Measurements from ENCODE around the gene B4GALNT1. TPM values are rescaled to one million over a fixed set of nuclear protein-coding genes. Genes with fewer than 3 reads are reported as not detected.

Gene B4GALNT1
- total and polyA plus RNA-seq, 9 of the 15 experiments (the other 6 are each of a cell fraction or from before 2014, with no cell fraction given) = 1.0 to 32.2 (median 9.8) TPM

- TF ChIP-seq MXI1 (IDR thresholded peaks at IDR 0.05; ENCODE audit: low read depth, low read length) = peak; percentile 17; the same call in 1 of the 2 replicates
- TF ChIP-seq, protein P1, sequence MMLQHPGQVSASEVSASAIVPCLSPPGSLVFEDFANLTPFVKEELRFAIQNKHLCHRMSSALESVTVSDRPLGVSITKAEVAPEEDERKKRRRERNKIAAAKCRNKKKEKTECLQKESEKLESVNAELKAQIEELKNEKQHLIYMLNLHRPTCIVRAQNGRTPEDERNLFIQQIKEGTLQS (IDR thresholded peaks at IDR 0.05) = 0 out of 2 replicates have a peak, but pooled peaks have one; percentile 11
- TF ChIP-seq, protein P1 (CRISPR knock-in tag; conservative IDR thresholded peaks at IDR 0.05) = no peak
- TF ChIP-seq ETV5 (CRISPR knock-in tag; IDR thresholded peaks at IDR 0.05; ENCODE audit: low read depth) = peak; percentile 84; the same call in 1 of the 2 replicates
- TF ChIP-seq ZNF780A (CRISPR knock-in tag; IDR thresholded peaks at IDR 0.05) = no peak
- TF ChIP-seq ZNF583 (CRISPR knock-in tag; IDR thresholded peaks at IDR 0.05) = peak; percentile 66; the same call in 1 of the 2 replicates
- TF ChIP-seq ZKSCAN8 (CRISPR knock-in tag; IDR thresholded peaks at IDR 0.05) = no peak
- TF ChIP-seq HDAC6 (IDR thresholded peaks at IDR 0.05; ENCODE audit: low read depth, low read length) = no peak
- TF ChIP-seq, protein P2, sequence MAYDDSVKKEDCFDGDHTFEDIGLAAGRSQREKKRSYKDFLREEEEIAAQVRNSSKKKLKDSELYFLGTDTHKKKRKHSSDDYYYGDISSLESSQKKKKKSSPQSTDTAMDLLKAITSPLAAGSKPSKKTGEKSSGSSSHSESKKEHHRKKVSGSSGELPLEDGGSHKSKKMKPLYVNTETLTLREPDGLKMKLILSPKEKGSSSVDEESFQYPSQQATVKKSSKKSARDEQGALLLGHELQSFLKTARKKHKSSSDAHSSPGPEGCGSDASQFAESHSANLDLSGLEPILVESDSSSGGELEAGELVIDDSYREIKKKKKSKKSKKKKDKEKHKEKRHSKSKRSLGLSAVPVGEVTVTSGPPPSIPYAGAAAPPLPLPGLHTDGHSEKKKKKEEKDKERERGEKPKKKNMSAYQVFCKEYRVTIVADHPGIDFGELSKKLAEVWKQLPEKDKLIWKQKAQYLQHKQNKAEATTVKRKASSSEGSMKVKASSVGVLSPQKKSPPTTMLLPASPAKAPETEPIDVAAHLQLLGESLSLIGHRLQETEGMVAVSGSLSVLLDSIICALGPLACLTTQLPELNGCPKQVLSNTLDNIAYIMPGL (CRISPR knock-in tag; IDR thresholded peaks at IDR 0.05) = no peak
- TF ChIP-seq ZNF12 (CRISPR knock-in tag; IDR thresholded peaks at IDR 0.05) = 0 out of 2 replicates have a peak, but pooled peaks have one; percentile 54
- TF ChIP-seq, protein P3, sequence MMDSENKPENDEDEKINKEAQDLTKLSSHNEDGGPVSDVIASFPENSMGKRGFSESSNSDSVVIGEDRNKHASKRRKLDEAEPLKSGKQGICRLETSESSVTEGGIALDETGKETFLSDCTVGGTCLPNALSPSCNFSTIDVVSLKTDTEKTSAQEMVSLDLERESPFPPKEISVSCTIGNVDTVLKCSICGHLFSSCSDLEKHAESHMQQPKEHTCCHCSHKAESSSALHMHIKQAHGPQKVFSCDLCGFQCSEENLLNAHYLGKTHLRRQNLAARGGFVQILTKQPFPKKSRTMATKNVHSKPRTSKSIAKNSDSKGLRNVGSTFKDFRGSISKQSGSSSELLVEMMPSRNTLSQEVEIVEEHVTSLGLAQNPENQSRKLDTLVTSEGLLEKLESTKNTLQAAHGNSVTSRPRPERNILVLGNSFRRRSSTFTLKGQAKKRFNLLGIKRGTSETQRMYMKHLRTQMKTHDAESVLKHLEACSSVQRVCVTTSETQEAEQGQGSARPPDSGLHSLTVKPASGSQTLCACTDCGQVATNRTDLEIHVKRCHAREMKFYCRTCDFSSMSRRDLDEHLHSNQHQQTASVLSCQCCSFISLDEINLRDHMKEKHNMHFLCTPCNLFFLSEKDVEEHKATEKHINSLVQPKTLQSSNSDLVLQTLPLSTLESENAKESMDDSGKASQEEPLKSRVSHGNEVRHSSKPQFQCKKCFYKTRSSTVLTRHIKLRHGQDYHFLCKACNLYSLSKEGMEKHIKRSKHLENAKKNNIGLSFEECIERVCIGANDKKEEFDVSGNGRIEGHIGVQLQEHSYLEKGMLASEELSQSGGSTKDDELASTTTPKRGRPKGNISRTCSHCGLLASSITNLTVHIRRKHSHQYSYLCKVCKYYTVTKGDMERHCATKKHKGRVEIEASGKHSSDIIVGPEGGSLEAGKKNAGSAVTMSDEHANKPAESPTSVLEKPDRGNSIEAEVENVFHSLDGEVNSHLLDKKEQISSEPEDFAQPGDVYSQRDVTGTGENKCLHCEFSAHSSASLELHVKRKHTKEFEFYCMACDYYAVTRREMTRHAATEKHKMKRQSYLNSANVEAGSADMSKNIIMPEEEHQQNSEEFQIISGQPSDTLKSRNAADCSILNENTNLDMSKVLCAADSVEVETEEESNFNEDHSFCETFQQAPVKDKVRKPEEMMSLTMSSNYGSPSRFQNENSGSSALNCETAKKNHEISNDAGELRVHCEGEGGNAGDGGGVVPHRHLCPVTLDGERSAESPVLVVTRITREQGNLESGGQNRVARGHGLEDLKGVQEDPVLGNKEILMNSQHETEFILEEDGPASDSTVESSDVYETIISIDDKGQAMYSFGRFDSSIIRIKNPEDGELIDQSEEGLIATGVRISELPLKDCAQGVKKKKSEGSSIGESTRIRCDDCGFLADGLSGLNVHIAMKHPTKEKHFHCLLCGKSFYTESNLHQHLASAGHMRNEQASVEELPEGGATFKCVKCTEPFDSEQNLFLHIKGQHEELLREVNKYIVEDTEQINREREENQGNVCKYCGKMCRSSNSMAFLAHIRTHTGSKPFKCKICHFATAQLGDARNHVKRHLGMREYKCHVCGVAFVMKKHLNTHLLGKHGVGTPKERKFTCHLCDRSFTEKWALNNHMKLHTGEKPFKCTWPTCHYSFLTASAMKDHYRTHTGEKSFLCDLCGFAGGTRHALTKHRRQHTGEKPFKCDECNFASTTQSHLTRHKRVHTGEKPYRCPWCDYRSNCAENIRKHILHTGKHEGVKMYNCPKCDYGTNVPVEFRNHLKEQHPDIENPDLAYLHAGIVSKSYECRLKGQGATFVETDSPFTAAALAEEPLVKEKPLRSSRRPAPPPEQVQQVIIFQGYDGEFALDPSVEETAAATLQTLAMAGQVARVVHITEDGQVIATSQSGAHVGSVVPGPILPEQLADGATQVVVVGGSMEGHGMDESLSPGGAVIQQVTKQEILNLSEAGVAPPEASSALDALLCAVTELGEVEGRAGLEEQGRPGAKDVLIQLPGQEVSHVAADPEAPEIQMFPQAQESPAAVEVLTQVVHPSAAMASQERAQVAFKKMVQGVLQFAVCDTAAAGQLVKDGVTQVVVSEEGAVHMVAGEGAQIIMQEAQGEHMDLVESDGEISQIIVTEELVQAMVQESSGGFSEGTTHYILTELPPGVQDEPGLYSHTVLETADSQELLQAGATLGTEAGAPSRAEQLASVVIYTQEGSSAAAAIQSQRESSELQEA (IDR thresholded peaks at IDR 0.05; ENCODE audit: low read depth) = no peak
- peak; percentile 50; the same call in 1 of the 2 replicates for TF ChIP-seq MTA3 (IDR thresholded peaks at IDR 0.05; ENCODE audit: borderline replicate concordance)
- 0 out of 2 replicates have a peak, but pooled peaks have one; percentile 24 for TF ChIP-seq ZNF282 (CRISPR knock-in tag; IDR thresholded peaks at IDR 0.05)
- no peak for TF ChIP-seq TSC22D4 (tag; IDR thresholded peaks at IDR 0.05)
- TF ChIP-seq, protein P4, sequence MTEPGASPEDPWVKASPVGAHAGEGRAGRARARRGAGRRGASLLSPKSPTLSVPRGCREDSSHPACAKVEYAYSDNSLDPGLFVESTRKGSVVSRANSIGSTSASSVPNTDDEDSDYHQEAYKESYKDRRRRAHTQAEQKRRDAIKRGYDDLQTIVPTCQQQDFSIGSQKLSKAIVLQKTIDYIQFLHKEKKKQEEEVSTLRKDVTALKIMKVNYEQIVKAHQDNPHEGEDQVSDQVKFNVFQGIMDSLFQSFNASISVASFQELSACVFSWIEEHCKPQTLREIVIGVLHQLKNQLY (CRISPR knock-in tag; conservative IDR thresholded peaks at IDR 0.05) = 0 out of 4 replicates have a peak, but pooled peaks of 1 of the 2 experiments have one; percentile 67
Observed at GRCh38 chr12:57590864-57591781, 41.9 kb downstream of the B4GALNT1 start, which contains the start of gene PIP4K2C (continued).
